HG03378 (cell line): ENCODE measurements around the gene VAMP5.
"Not testable (repeated sequence)": the region's sequence is repeated elsewhere in the genome, so short reads cannot be mapped to it uniquely, and the experiment has no call there.

ENCODE experiments used
- ATAC-seq: cut with Tn5 transposase; IDR thresholded peaks from one replicate; pipeline ENCODE4 v1.9.1; 2021; ENCODE audit warnings: mild to moderate bottlenecking, moderate library complexity; ENCODE audit not compliant: unreplicated experiment

VAMP5 gene

DNA sequence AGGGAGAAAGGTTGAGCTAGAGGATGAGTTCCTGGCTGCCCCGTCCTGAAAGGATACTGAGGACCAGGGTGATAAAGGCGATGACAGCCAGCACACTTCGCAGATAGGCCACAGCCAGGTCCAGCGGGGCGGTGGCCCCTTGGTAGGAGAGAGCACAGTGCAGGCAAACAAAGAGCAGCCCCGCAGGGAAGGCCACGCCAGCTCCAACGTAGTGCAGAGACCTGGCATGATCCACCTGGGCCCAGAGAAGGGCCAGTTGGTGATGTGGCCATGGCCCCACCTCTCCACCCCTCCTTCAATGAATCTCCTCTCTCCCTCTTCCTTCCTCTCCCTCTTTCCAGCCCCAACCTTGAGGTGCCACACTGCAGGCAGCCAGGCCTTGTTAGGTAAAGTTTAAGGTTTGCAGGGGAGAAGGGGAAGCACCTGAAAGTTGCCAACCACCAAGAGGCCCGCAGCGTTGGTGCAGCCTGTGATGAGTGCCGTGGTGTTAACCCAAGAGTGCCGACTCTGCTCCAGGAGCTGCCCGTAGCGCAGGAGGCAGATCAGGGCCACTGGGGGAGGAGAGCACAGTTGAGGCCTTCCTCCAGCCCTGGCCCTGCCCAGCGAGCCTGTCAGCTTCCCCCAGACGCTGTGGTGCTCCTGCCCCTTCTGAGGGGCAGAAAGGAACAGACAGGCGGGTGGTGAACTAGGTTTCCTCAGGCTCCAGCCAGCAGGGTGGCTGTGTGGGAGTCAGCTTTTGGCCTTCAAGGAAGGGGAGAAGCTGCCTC lies 15.4 kb downstream of the VAMP5 start:
- ATAC-seq: no peak

DNA sequence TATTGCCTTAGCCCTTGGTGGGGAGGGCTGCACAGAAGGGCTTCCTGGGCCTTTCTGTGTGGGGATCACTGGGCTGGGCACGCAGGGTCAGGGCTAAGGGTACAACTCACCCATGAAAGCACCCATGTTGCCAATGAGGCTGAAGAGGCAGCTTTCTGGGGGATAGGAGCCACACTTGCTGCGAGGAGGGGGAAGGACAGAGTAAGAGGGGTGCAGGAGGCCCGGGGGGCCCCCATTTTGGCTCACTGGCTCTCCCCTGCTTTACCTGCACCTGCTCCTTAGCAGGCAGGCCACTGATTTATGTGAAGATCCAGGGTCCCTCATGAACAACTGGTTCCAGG lies 16.0 kb downstream of the VAMP5 start:
- ATAC-seq: no peak

DNA sequence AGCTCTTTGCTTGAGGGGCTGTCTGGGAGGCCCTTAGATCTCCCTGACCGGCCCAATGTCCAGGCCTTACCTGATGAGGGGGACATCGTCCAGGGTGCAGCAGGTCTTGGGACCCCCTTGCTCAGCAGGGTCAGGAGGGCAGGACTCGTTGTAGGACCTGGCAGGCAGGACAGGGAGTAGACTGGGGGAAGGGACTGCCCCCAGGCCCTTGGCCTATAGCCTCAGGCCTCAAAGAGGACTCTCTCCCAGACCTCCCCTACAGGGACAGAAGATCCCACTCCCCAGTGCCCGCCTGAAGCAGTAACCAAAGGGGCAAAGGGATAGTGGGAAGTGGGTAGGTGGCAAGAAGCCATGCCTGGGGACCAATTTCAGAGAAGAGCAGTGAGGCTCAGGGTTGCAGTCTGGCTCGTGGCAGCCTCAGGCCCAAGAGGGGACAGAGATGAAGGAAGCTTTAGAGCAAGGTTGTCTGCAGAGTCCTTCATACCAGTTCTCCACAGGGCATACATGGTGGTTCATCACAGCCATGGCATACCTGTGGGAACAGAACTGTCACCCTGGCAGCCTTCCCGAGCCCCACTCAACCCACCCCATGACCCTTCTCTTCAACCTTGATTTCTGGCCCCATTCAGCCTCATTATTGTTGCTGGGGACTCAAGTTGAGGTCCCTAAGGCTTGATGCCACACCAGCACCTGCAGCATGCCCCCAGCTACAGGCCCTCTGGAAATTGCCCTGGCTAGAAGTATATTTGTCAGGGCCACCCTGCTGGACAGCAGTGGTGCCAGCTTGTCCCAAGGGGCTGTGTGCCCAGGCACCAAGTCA lies 16.9 kb downstream of the VAMP5 start:
- ATAC-seq: no peak

DNA sequence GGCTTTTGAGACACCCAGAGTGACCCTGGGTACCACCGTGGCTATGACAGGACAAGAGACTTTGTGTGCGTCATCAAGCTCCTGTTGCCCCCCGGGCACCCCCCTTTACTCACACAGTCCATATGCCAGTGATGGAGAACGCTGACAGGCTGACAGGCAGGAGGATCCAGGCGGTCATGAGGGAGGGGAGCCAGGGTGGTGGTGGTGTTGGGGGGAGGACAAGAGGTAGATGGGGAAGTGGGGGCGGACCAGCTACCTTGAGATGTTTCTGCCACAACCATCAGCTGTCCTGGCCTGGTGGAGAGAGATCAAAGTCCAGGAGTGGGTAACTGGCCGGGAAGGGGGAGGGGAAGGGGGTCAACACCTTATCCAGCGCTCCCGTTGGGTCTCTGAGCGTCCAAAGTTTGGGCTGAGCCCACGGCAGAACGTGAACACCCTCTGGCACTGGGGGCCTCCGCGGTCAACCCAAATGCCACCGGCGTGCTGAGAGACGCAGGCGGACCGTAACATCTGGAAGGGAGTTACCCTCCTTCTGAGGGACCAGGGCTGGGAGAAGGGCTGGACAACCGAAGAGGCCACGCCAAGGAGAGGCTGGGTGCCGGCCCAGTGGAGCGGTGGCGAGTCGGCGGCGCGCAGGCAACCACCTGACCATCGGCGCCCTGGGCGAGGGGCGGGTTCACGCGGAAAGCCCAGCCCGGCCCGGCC lies 17.7 kb downstream of the VAMP5 start:
- peak; percentile 32 for ATAC-seq

DNA sequence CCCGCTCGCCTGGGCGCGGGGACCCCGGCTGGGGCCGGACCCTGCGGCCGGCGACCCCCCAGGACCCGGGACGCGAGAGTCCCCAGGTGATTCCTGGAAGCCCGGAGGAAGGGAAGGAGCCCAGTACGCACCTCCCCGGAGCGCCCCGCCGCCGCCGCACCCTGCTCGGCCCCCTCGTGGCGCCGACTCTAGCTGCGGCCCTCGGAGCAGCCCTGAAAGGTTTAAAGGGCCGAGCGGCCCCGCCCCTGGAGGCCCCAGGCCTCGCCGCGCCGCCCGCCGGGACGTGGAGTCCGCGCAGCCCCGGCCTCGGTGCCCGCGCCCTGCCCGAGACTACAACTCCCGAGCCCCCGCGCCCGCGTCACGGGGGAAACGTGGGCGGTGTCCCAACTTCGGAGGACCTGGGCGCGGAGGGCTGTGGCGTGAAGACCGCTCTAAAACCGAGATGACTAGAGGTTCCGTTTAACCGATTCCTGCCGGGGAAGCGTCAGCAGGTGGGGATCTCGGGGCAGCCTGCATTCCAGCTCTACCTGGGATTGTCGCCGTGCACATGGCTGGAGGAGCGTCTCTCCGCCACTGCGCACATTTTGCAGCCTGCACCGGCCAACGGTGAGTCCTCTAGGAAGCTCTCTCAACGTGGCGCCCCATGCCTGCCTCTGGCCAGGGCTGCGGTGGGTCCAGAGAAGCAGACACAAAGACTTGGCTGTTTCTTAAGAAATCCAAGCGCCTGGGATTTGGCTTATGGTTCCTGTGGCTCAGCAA lies 18.4 kb downstream of the VAMP5 start, which contains the start of gene TMEM150A:
TMEM150A (minus strand) TSS at position 223 of the 759 bp plus-strand sequence. CDS start 750 bp downstream, outside the sequence.
- ATAC-seq: peak; percentile 76

DNA sequence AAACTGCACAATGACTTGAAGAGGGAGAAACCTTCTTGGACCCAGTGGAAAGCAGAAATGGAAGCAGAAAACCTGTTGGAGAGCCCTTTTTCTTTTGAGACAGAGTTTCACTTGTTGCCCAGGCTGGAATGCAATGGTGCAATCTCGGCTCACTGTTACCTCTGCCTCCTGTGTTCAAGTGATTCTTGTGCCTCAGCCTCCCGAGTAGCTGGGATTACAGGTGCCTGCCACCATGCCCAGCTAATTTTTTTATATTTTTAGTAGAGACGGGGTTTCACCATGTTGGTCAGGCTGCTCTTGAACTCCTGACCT lies 19.9 kb downstream of the VAMP5 start:
- not testable (repeated sequence) for ATAC-seq

DNA sequence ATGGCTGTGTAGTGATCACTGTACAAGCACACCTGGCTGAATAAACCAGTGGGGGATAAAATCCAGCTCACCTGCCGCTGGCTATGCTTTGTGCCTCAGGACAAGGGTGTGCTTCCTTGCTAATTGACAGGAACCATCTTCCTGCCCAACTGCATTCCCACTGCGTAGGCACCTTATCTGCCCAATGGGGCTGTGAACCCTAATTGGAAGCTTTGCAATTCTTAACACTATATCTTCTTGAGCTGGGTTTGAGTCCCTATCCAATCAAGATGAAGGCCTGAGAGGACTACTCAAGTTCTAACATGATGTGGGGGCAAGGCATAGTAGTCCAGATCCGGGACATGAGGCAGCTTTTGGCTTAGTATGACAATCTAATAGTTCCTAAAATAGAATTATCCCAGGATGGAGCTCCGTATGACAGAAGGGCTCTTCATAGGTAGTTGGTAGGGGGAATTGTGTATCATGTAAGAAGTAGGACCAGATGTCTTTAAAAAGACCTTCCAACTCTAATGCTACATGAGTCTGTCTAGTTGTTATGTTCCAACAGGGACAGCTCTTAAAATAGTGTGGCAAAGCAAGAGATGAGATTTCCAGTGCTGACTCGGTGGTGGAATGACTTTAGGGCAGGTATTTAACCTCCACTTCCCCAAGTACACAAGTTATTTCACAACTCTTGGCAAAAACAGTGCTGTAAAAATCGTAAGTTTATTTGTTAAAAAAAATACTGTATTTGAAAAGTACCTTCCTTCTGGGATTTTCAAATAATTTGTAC lies 20.5 kb downstream of the VAMP5 start:
- no peak for ATAC-seq

DNA sequence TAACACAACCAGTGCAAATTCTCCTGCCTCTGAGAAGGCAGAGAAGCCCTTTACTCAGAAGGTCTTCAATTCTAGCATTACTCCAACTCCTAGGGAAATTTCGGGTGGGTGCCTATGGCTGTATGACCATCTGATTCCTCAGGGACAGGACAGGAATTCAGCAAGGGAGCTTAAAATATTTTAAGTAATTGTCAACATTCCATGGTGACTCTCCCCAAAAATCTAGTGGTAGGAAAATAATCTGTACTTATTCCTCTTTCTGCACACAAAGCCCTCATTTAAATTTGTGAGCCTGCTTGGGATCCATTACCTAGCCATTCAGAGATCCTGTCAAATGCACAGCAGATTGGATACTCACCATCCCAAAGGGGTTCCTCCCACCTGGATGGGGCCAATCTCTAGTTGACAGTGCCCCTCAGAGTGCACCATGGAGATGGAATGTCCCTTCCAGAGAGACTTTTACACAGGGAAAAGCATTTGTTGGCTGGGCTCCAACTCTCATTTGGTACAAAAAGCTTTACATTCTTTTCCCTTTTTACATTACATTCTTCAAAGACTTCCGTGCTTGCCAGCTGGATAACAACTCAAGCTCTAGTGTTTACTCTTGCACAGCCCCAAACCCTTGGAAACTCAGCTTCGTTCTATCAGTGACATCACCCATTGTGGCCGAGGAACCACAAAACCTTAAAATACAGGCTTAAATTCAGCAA lies 21.3 kb downstream of the VAMP5 start:
- no peak for ATAC-seq

DNA sequence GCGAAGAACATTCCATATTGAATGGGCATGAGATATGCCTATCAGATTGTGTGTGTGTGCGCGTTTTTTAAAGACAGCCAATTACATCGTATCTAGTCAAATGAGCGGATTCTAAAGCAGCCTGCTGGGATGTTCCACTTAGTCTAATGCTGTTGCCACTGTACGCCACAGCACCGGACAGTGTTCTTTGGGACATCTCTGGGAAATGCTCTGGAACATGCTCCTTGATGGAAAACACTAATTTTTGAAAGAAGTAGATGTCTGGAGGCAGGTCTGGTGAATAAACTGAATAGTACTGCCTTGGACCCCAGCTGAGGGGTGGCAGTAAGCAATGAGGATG lies 21.9 kb downstream of the VAMP5 start:
- no peak for ATAC-seq

DNA sequence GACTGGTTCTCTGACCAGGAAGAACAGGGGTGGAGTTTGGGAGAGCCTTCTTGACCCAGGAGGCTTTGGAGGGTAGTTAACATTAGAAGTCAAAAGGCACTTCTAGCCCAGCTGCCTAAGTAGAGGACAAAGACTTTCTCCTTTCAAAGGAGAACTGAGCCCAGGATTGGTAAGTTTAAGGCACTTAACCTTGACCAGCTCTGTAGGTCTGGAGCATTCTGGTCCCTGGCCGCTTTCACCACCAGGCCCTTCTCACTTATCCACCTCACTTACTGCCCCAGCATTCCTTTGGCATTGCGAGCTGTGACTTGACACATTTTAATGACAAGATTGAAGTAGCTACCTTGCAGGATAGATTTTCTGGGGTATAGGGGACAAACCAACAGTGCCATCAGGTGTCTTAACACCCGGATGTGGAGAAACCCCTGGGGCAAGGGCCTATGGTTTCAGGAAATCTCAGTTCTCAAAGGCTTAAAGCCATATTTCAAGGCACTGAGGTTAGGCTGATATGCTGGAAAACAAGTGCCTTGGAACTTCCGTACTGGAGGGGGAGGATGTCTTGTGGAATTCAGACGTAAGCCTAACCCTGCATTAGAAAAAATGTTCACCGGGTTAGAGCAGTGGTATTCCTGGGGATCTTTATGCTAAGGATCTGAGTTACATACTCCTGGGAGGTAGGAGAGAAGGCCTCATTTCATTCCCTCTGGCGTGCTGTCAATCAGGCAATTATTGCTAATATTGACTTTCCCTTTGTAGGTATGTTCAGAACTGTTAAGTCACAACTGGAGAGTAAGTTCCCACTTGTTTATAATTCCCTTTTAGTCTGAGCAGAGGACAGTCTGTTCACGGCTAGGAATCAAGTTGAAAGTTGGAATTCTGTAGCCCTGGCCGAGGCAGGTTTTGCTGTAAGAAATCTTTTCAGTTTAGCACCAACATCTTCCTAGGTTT lies 23.3 kb downstream of the VAMP5 start:
- no peak for ATAC-seq

DNA sequence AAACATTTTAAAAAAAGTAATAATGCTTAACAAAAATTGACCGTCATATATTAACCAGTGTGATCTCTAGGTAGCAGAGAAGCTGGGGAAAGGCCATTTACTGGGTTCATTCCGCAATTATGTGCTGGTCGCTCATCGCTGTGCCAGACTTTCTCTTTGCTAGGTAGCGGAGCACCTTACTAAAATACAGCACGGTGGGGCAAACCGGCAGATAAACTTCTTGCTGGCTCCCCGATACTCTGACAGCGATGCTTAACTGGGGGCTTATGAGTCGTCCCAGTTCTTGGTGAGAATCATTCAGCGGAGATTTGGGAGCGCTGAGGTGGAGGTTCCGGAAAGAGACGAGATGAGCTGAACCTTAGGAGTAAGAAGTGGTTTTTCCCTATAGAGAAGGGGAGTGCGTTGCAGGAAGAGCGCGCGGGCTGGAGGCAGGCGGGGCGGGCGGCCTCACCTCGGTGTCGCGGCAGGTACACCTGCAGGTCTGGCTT lies 27.0 kb downstream of the VAMP5 start:
- peak; percentile 2 for ATAC-seq

DNA sequence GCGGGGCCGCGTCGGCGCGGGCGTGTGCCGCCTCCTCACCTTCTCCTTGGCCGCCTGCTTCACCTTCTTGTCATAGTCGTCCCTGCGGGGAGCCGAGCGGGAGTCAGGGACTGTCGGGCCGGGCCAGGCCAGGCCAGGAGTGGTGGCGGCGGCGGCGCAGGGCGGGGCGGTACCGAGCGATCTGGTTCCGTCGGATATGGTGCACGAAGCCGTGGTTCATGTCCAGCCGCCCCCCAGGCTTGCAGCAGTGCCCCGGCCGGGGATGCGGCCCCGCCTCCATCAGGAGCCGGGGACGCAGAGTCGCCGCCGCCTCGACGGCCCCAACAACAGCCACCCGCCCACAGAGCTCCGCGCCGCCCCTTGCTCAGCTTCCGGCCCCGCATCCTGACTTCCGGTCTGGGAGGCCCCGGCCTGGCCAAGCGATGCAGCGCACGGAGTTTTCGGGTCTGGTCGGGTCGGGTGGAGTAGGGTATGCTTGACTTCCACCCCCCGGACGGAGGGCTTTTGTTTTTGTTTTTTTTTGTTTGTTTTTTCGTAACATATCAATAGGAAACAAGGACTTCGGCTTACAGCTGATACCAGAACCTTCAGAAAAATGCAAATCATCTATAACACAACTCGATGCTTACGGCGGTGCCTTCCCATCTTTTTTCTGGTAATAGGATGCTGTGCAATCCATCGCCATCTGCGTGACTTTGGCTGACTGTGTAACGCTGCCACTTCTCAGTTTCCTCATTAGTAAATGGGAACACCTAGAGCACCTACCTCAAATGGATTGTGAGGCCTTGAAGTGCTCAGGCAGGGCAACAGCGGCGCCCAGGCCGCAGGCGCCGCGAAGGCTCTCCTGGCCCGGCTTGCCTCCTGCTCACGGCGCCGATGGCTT lies 27.7 kb downstream of the VAMP5 start, which contains the start of gene C2orf68:
C2orf68 (minus strand) TSS at position 362 of the 883 bp plus-strand sequence; CDS start at position 280, 82 bp downstream.
- peak; percentile 60 for ATAC-seq

DNA sequence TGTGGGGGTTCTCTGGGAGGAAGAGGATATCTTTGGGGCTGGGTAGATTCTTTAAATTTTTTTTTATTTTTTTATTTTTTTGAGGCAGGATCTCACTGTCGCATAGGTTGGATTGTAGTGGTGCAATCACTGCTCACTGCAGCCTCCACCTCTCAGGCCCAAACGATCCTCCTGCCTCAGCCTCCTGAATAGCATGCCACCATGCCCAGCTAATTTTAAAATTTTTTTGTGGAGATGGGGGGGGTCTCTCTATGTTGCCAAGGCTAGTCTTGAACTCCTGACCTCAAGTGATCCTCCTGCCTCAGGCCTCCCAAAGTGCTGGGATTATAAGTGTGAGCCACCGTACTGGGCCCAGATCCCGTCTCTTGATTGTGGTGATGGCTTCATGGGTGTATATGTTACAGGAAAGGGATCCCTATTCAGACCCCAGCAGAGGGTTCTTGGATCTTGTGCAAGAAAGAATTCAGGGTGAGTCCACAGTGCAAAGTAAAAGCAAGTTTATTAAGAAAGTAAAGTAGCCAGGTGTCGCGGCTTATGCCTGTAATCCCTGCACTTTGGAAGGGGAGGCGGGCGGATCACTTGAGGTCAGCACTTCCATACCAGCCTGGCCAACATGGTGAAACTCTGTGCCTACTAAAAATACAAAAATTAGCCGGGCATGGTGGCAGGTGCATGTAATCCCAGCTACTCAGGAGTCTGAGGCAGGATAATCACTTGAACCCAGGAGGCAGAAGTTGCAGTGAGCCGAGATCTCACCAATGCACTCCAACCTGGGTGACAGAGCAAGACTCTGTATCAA lies 29.7 kb downstream of the VAMP5 start:
- ATAC-seq: no peak

DNA sequence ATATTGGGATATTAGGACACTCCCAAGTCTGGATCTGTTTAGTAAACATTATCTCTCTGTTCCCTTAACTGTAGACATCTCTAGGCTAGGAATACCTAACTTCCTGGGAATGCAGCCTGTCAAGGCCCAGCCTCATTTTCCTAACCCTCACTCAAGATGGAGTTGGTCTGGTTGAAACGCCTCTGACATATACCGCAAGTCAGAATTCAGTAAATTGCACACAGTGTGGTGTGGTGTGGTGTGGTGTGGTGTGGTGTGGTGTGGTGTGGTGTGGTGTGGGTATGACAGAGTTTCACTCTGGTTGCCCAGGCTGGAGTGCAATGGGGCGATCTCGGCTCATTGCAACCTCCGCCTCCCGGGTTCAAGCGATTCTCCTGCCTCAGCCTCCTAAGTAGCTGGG lies 30.5 kb downstream of the VAMP5 start:
- not testable (repeated sequence) for ATAC-seq

DNA sequence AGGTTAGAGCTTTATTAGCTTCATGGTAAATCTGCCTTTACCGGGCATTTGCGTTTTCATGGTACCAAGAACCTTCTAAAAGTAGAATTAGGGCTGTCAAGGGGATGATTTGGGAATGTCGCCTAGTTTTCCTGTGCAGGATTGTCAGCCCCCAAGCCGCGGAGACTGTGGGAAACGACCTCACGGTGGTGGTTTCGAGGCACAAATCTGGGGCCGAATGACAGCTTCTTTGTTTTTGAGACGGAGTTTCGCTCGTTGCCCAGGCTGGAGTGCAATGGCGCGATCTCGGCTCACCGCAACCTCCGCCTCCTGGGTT lies 31.1 kb downstream of the VAMP5 start:
- no peak for ATAC-seq

DNA sequence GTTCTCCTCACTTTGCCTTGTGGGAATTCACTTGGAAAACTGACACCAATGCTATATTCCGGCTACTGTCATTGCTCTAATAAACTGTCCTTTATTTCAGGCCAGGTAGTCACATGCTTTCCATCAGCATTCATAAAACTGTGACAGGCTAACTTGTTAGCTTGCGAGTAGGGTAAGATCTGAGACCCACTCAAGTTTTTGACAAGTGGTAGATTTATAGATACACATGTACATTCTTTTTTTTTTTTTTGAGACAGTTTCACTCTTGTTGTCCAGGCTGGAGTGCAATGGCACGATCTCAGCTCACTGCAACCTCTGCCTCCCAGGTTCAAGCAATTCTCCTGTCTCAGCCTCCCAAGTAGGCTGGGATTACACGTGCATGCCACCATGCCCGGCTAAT lies 33.5 kb downstream of the VAMP5 start:
- ATAC-seq: not testable (repeated sequence)

DNA sequence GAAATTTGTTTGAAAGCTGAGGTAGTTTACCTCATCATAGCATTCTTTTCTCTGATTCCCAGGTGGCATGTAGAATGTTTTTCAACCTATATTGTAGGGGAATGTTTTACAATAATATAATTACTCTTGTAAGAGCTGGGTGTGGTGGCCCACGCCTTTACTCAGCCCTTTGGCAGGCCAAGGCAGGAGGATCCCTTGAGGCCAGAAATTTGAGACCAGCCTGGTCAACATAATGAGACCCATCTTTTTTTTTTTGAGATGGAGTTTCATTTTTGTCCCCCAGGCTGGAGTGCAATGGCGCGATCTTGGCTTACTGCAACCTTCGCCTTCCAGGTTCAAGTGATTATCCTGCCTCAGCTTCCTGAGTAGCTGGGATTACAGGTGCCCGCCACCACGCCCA lies 35.4 kb downstream of the VAMP5 start:
- ATAC-seq: no peak
